Endometrium (tissue), 2 donors: ENCODE results near the gene FEM1A.
"Not testable (repeated sequence)": the region's sequence is repeated elsewhere in the genome, so short reads cannot be mapped to it uniquely, and the experiment has no call there.

Source experiments
- FAIRE-seq: peaks from 2 replicates; lab custom pipeline; 2012; peaks lifted over from hg19 to GRCh38; lab: Jason Lieb, UNC
- donor health status: control.
- donor health status: control.

Gene FEM1A

GRCh38 chr19:4791183-4792018 is at the start of gene FEM1A:
Gene FEM1A, plus strand, starts transcription at chr19:4791734. Its CDS starts 121 bp downstream, at chr19:4791855.
- peak; percentile 100 for FAIRE-seq

- FAIRE-seq, result no peak
These were observed 48.5 kb upstream of the FEM1A start for GRCh38 chr19:4742723-4743646.

GRCh38 chr19:4744451-4745174 is 46.9 kb upstream of the FEM1A start:
- peak; percentile 48 for FAIRE-seq

GRCh38 chr19:4745175-4745574 is 46.4 kb upstream of the FEM1A start:
- not testable (repeated sequence) for FAIRE-seq

GRCh38 chr19:4745986-4746385 is 45.5 kb upstream of the FEM1A start:
- no peak for FAIRE-seq

GRCh38 chr19:4748185-4748584 is 43.3 kb upstream of the FEM1A start:
- FAIRE-seq, result no peak

- FAIRE-seq, result no peak
These were observed 42.9 kb upstream of the FEM1A start for GRCh38 chr19:4748589-4748988.

GRCh38 chr19:4749870-4750590 is 41.5 kb upstream of the FEM1A start:
- no peak for FAIRE-seq

- no peak for FAIRE-seq
These were observed 37.3 kb upstream of the FEM1A start for GRCh38 chr19:4754248-4754647.

- FAIRE-seq, result no peak
These were observed 36.1 kb upstream of the FEM1A start for GRCh38 chr19:4755459-4755858.

- FAIRE-seq, result no peak
These were observed 33.5 kb upstream of the FEM1A start for GRCh38 chr19:4758082-4758481.

- no peak for FAIRE-seq
These were observed 32.9 kb upstream of the FEM1A start for GRCh38 chr19:4758659-4759058.

- peak; percentile 69 for FAIRE-seq
These were observed 31.9 kb upstream of the FEM1A start for GRCh38 chr19:4759388-4760284.

- no peak for FAIRE-seq
These were observed 31.3 kb upstream of the FEM1A start for GRCh38 chr19:4760285-4760650.

- no peak for FAIRE-seq
These were observed 28.5 kb upstream of the FEM1A start for GRCh38 chr19:4763021-4763420.

- FAIRE-seq, result no peak
These were observed 27.2 kb upstream of the FEM1A start for GRCh38 chr19:4764393-4764660.

GRCh38 chr19:4768934-4769777 is 22.4 kb upstream of the FEM1A start:
- FAIRE-seq, result no peak

- FAIRE-seq, result no peak
These were observed 19.0 kb upstream of the FEM1A start for GRCh38 chr19:4772566-4772965.

GRCh38 chr19:4773047-4773640 is 18.4 kb upstream of the FEM1A start:
- FAIRE-seq, result no peak

- FAIRE-seq, result no peak
These were observed 17.4 kb upstream of the FEM1A start for GRCh38 chr19:4774136-4774535.
